IMR-90 (cell line): ENCODE measurements around the gene PARD3. TPM values are rescaled to one million over a fixed set of nuclear protein-coding genes. Genes with fewer than 3 reads are reported as not detected.

Source experiments
- ATAC-seq: fragments of 200-7000 bp; cut with Tn5 transposase; 2 replicates; pipeline ENCODE4 v1.9.1; 2020; ENCODE audit warnings: low read depth, mild to moderate bottlenecking, moderate library complexity
- BruUV-seq: library from RNA; stranded (reverse); fragments of 400-500 nt; replicated peaks from 2 replicates; lab custom pipeline; 2021; lab: Mats Ljungman, UMichigan
- CTCF ChIA-PET: fragments of 300-600 bp; formaldehyde crosslinking; extraction: SDS; loops from one replicate; lab custom pipeline; 2021; ENCODE audit warnings: antibody characterized with exemption; lab: Yijun Ruan, JAX
- POLR2A ChIA-PET: fragments of 300-600 bp; sonication (Branson Sonifier 250); formaldehyde crosslinking; loops from one replicate; lab custom pipeline; 2022; ENCODE audit warnings: antibody characterized with exemption; ENCODE audit not compliant: unreplicated experiment; lab: Charles Lee
- DNase-seq: peaks from one replicate; pipeline ENCODE4 v3.0.0; 2013
- H2AFZ ChIP-seq: replicated peaks from 2 replicates; pipeline ENCODE3; 2013; ENCODE audit warnings: low read length, mild to moderate bottlenecking; ENCODE audit not compliant: poor library complexity
- H2AK5ac ChIP-seq: 2 replicates; pipeline ENCODE4 v1.6.1; 2013; ENCODE audit warnings: low read depth, low read length, inconsistent platforms
- H2AK9ac ChIP-seq: replicated peaks from 2 replicates; pipeline ENCODE3; 2013; ENCODE audit warnings: mild to moderate bottlenecking, low read depth, low read length, moderate library complexity; ENCODE audit not compliant: poor library complexity
- H2BK120ac ChIP-seq: 2 replicates; pipeline ENCODE4 v1.6.1; 2013; ENCODE audit warnings: low read depth, low read length, inconsistent platforms
- H2BK15ac ChIP-seq: 3 replicates; pipeline ENCODE4 v1.6.1; 2013; ENCODE audit warnings: low read depth, low read length, inconsistent platforms
- H2BK20ac ChIP-seq: 2 replicates; pipeline ENCODE4 v1.6.1; 2013; ENCODE audit warnings: low read depth, mild to moderate bottlenecking, inconsistent platforms, low read length, moderate library complexity
- H2BK5ac ChIP-seq: 2 replicates; pipeline ENCODE4 v1.6.1; 2013; ENCODE audit warnings: mild to moderate bottlenecking, low read depth, low read length, inconsistent platforms; ENCODE audit not compliant: poor library complexity, severe bottlenecking
- H3K14ac ChIP-seq: replicated peaks from 2 replicates; pipeline ENCODE4 v1.6.1; 2013; ENCODE audit warnings: low read depth, low read length, inconsistent platforms
- H3K18ac ChIP-seq: 2 replicates; pipeline ENCODE4 v1.6.1; 2013; ENCODE audit warnings: low read depth, low read length, control low read depth
- H3K23ac ChIP-seq: 2 replicates; pipeline ENCODE4 v1.6.1; 2013; ENCODE audit warnings: low read depth, low read length, inconsistent platforms
- H3K27ac ChIP-seq: 2 replicates; pipeline ENCODE4 v1.5.1; 2013; ENCODE audit warnings: mild to moderate bottlenecking, control low read depth, low read length; ENCODE audit not compliant: insufficient read depth
- H3K27me3 ChIP-seq: 2 replicates; pipeline ENCODE4 v1.6.1; 2013; ENCODE audit warnings: low read length; ENCODE audit not compliant: control insufficient read depth, insufficient read depth
- H3K36me3 ChIP-seq: 2 replicates; pipeline ENCODE4 v1.6.1; 2013; ENCODE audit warnings: low read length, mixed read lengths; ENCODE audit not compliant: control insufficient read depth, insufficient read depth
- H3K4ac ChIP-seq: 2 replicates; pipeline ENCODE4 v1.6.1; 2013; ENCODE audit warnings: low read depth, low read length, inconsistent platforms
- H3K4me1 ChIP-seq: 2 replicates; pipeline ENCODE4 v1.6.1; 2013; ENCODE audit warnings: low read length, mixed read lengths; ENCODE audit not compliant: control insufficient read depth, insufficient read depth
- H3K4me2 ChIP-seq: 2 replicates; pipeline ENCODE4 v1.6.1; 2013; ENCODE audit warnings: low read depth, mild to moderate bottlenecking, control low read depth, low read length, moderate library complexity
- H3K4me3 ChIP-seq: 2 replicates; pipeline ENCODE4 v1.5.1; 2013; ENCODE audit warnings: low read depth, mild to moderate bottlenecking, control low read depth, low read length, moderate library complexity; ENCODE audit not compliant: insufficient read depth
- H3K56ac ChIP-seq: 2 replicates; pipeline ENCODE4 v1.6.1; 2013; ENCODE audit warnings: low read length, inconsistent platforms; ENCODE audit not compliant: insufficient read depth; ENCODE audit errors: extremely low read depth
- H3K79me1 ChIP-seq, 2 experiments: 2 replicates each; pipeline ENCODE4 v1.6.1; 2013; ENCODE audit warnings: low read length in 2 of 2, inconsistent platforms in 1 of 2, low read depth in 1 of 2
- H3K9ac ChIP-seq: 2 replicates; pipeline ENCODE4 v1.6.1; 2013; ENCODE audit warnings: low read depth, low read length, control low read depth
- H3K9me1 ChIP-seq: 2 replicates; pipeline ENCODE4 v1.6.1; 2013; ENCODE audit warnings: low read length, inconsistent platforms; ENCODE audit not compliant: insufficient read depth
- H3K9me3 ChIP-seq: 2 replicates; pipeline ENCODE4 v1.6.1; 2013; ENCODE audit warnings: low read length; ENCODE audit not compliant: control insufficient read depth, insufficient read depth
- H4K20me1 ChIP-seq: 2 replicates; pipeline ENCODE4 v1.6.1; 2013; ENCODE audit warnings: low read length, inconsistent platforms; ENCODE audit not compliant: insufficient read depth
- H4K5ac ChIP-seq: 2 replicates; pipeline ENCODE4 v1.6.1; 2013; ENCODE audit warnings: mild to moderate bottlenecking, low read depth, low read length, control low read depth
- H4K8ac ChIP-seq, 2 experiments: 2 replicates each; pipeline ENCODE4 v1.6.1; 2013; ENCODE audit warnings: low read depth in 2 of 2, low read length in 2 of 2, control low read depth in 1 of 2, inconsistent platforms in 1 of 2
- H4K91ac ChIP-seq: 2 replicates; pipeline ENCODE4 v1.6.1; 2013; ENCODE audit warnings: low read depth, low read length, inconsistent platforms; ENCODE audit not compliant: insufficient read depth
- WGBS, 2 experiments: methylation state at CpG; one replicate each; pipeline versions ENCODE4 v1.1.5 to v1.1.7; 2013; ENCODE audit warnings: missing lambda C conversion rate in 2 of 2; ENCODE audit not compliant: insufficient read length in 1 of 2; ENCODE audit errors: extremely low coverage in 2 of 2; 5-methylcytosine and 5-hydroxymethylcytosine counted together
- dilution Hi-C: fragments of 300-500 bp; cut with HindIII; formaldehyde crosslinking; loops from one replicate; pipeline ENCODE4 v1.14.3; 2018; ENCODE audit warnings: low sequenced_read_pairs; ENCODE audit not compliant: unreplicated experiment
- in situ Hi-C: fragments of 300-500 bp; cut with MboI; formaldehyde crosslinking; loops from 3 replicates; pipeline ENCODE4 v1.14.3; 2019; ENCODE audit warnings: low sequenced_read_pairs, inconsistent platforms, mixed read lengths
- intact Hi-C: fragments of 100-400 bp; cut with micrococcal nuclease; formaldehyde crosslinking; loops from 2 replicates; pipeline ENCODE4 v1.10.0; 2022
- polyA plus RNA-seq, 3 experiments: library from polyadenylated mRNA; depleted of rRNA; stranded (reverse); fragments of >200 nt; gene quantifications; 2 replicates each; pipeline ENCODE4 v1.2.3, GENCODE V29; 2012; ENCODE audit warnings: low replicate concordance in 1 of 3
- total RNA-seq: library from RNA; depleted of rRNA; stranded (reverse); fragments of >200 nt; gene quantifications from 2 replicates; pipeline ENCODE4 v1.2.3, GENCODE V29; 2012
- TF ChIP-seq, protein P1 (sequence below): fragments of 150-350 bp; IDR thresholded peaks from 2 replicates; pipeline ENCODE4 v1.6.1; 2016; ENCODE audit warnings: low read depth, mild to moderate bottlenecking, low read length, moderate library complexity, borderline replicate concordance
- TF ChIP-seq, protein P2 (sequence below): fragments of 150-350 bp; IDR thresholded peaks from 2 replicates; pipeline ENCODE4 v1.6.1; 2017; ENCODE audit warnings: mild to moderate bottlenecking, antibody characterized with exemption, low read length, low read depth

PARD3 gene
- total and polyA plus RNA-seq, 2 of the 4 experiments (the other 2 are of a cell fraction) = 14.6 to 37.5 TPM

DNA sequence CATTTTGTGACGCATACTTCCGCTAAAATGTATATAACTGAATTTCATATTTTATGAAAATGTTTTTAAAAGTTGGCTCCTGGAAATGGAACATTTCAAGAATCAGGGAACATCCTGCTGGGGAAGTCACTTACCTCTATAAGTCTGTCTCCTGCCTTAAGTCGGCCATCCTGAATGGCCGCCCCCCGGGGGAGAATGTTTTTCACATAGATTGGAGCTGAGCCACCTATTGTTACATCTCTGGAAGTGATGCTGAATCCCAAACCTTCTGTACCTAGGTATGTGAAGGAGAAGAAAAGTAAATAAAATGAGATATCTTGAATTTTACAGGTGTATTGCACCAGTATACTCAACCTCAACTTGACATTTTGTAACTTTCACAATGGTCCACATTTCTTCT is 437.3 kb downstream of the PARD3 start:
- ChIA-PET POLR2A (no interaction called here), CTCF (no interaction called here)
- no peaks in the 10 kb centered on the region for H3K27me3 ChIP-seq
- intact Hi-C loops (loop anchor here (10.0 kb wide), 1 partner anchor 247 kb away; no protein-coding TSS in a partner anchor), dilution Hi-C loops (no loop called here), in situ Hi-C loops (no loop called here)
- H3K4ac ChIP-seq = no peak overlapping the region
- H2AK9ac ChIP-seq = no peak overlapping the region
- no CpG with 5 or more reads among the region's 5 CpGs for WGBS, 2 experiments
- H3K27ac ChIP-seq = no peak overlapping the region
- TF ChIP-seq, protein P1, sequence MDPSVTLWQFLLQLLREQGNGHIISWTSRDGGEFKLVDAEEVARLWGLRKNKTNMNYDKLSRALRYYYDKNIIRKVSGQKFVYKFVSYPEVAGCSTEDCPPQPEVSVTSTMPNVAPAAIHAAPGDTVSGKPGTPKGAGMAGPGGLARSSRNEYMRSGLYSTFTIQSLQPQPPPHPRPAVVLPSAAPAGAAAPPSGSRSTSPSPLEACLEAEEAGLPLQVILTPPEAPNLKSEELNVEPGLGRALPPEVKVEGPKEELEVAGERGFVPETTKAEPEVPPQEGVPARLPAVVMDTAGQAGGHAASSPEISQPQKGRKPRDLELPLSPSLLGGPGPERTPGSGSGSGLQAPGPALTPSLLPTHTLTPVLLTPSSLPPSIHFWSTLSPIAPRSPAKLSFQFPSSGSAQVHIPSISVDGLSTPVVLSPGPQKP = no peak
- TF ChIP-seq, protein P2, sequence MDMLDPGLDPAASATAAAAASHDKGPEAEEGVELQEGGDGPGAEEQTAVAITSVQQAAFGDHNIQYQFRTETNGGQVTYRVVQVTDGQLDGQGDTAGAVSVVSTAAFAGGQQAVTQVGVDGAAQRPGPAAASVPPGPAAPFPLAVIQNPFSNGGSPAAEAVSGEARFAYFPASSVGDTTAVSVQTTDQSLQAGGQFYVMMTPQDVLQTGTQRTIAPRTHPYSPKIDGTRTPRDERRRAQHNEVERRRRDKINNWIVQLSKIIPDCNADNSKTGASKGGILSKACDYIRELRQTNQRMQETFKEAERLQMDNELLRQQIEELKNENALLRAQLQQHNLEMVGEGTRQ = no peak
- H3K18ac ChIP-seq = no peak overlapping the region
- H2BK5ac ChIP-seq = no peak overlapping the region
- H3K56ac ChIP-seq = no peak overlapping the region
- no peak overlapping the region for H2AFZ ChIP-seq
- DNase-seq (no peak), ATAC-seq (no peak)
- H3K4me3 ChIP-seq = no peak overlapping the region
- H4K8ac ChIP-seq = no peak overlapping the region
- H3K9me3 ChIP-seq = no peaks in the 10 kb centered on the region
- H2BK120ac ChIP-seq = no peak overlapping the region
- H3K79me1 ChIP-seq = no peaks in the 10 kb centered on the region
- H4K91ac ChIP-seq = no peak overlapping the region
- H3K9me1 ChIP-seq = no peaks in the 10 kb centered on the region
- H4K5ac ChIP-seq = no peak overlapping the region
- H3K23ac ChIP-seq = no peak overlapping the region
- no peak overlapping the region for H2BK20ac ChIP-seq
- no peak overlapping the region for H3K14ac ChIP-seq
- no peak overlapping the region for H3K4me2 ChIP-seq
- no peaks in the 10 kb centered on the region for H4K20me1 ChIP-seq
- peaks cover 5% of the 10 kb centered on the region; the same call in 1 of the 2 replicates for H3K36me3 ChIP-seq
- H3K9ac ChIP-seq = no peak overlapping the region
- no peak overlapping the region for H2AK5ac ChIP-seq
- no TSS peak for BruUV-seq
- H2BK15ac ChIP-seq = no peak overlapping the region
- no peaks in the 10 kb centered on the region for H3K4me1 ChIP-seq
